ENCODE measurements around the gene MTM1.

MTM1 gene

DNA sequence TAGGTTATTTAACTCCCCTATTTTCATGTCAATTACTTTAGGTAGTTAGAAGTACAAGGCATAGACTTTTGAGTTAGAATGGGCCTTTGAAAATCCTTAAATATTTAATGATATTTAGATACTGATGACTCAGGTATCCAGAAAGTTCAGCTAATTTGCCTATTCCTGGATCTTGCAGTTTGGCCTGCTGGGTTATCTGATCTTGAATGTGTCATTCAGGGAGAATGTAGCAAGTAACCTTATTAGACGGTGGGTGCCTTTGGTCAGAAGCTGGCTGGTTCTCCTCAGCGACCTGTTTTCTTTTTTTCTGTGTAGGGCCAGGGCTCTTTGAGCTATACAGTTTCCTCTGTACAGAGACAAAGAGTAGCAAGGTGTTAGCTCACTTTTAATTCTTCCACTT, 42.0 kb downstream of the MTM1 start:
- ATAC-seq (no peak), DNase-seq (no peak)
- Mint-ChIP-seq H3K27me3 (no peaks in the 10 kb centered on the region), H3K4me1 (no peaks in the 10 kb centered on the region), H3K4me3 (no peak overlapping the region), H3K27ac (no peak overlapping the region), H3K9me3 (no peaks in the 10 kb centered on the region)

DNA sequence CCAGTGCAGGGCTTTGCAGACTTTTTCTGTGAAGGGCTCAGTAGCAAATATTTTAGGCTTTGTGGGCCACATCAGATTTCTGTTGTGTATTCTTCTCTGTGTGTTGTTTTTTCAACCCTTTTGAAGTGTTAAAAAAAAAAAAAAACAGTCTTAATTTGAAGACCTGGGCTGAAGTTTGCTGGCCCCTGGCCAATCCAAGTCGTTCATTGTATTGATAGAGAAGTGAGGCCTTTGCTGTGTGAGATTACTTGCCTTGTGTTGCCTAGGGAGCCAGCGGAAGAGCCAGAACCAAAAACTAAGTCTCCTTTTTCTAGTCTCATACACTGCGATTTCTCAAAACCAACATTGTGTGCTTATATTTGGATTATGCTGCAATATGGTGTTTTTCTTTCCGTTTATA, 46.9 kb downstream of the MTM1 start:
- H3K4me1 Mint-ChIP-seq, result no peaks in the 10 kb centered on the region
- no peak for DNase-seq
- no peak for ATAC-seq
- H3K4me3 Mint-ChIP-seq, result no peak overlapping the region
- no peaks in the 10 kb centered on the region for H3K9me3 Mint-ChIP-seq
- no peak overlapping the region for H3K27ac Mint-ChIP-seq
- H3K27me3 Mint-ChIP-seq, result no peaks in the 10 kb centered on the region

DNA sequence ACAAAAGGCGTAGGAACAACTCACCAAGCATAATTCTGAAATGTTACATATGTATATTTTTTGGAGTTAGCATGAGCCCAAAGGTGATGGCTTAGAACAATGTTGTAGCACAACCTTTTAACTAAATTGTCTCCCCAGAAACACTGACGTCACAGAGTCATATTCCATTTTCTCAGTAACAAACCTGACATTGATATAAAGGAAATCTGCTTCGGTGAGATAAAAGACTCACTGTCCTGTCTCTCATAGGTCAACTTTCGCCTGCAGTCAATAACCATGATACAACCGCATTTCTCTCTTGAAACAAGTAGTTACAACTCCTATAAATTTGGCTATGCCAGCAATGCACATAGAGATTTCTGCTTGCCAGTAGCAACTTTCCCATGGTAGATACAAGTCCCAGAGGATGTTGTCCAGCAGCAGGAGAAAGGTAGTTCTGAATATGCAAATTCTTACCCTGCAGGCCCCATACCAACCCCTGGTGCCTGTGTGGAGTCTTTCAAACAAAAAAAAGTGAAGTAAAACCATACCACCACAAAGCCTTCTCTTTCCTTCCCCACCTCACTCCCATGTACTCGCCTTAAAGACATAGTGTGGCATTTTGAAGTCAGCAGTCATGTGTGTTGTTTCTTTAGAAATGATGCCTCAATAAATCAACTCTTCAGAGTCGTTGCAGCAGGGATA, 47.9 kb downstream of the MTM1 start:
- H3K4me3 Mint-ChIP-seq, result no peak overlapping the region
- ATAC-seq (no peak), DNase-seq (no peak)
- H3K27me3 Mint-ChIP-seq, result no peaks in the 10 kb centered on the region
- no peak overlapping the region for H3K27ac Mint-ChIP-seq
- no peaks in the 10 kb centered on the region for H3K9me3 Mint-ChIP-seq
- no peaks in the 10 kb centered on the region for H3K4me1 Mint-ChIP-seq

DNA sequence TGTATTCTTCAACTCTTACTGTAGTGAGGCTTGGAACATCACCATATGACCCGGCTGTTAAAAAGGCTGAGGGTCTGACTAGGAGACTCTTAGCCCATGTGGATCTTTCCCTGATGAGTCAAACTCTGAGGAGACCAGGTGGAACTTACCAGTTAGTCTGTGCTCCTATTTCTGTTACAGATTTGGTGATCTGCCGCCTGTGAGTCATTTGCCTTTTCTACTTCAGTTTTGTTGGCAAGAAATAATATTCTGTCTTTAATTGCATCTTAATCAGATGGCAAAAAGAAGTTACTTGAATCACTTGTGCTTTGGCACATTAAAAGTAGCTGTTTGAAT, 48.4 kb downstream of the MTM1 start:
- DNase-seq, result no peak
- H3K9me3 Mint-ChIP-seq, result no peaks in the 10 kb centered on the region
- H3K4me1 Mint-ChIP-seq, result no peaks in the 10 kb centered on the region
- no peak overlapping the region for H3K4me3 Mint-ChIP-seq
- H3K27ac Mint-ChIP-seq, result no peak overlapping the region
- no peak for ATAC-seq
- H3K27me3 Mint-ChIP-seq, result no peaks in the 10 kb centered on the region

DNA sequence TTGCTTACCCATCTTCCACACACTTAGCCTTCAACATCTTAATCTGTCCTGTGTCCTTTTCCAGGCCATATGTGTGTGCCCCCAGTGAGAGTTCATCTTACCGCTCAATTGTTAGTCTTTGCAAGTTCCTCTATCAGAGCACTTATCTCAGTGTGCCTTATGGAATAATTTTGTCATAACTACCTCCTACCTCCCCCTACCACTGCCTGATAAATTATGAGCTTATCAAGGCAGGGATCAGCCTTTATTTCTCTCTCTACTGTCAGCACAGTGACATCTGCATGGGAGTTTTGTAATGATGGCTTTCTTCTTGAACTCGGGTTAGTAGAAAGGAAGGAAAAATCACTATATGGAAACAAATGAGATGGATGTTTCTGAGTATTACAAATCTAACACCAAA, 53.2 kb downstream of the MTM1 start:
- no peak overlapping the region for H3K4me3 Mint-ChIP-seq
- H3K9me3 Mint-ChIP-seq, result no peaks in the 10 kb centered on the region
- H3K4me1 Mint-ChIP-seq, result no peaks in the 10 kb centered on the region
- H3K27ac Mint-ChIP-seq, result peak overlapping the region in 1 of 2 donors; percentile 25
- ATAC-seq (no peak), DNase-seq (no peak)
- H3K27me3 Mint-ChIP-seq, result no peaks in the 10 kb centered on the region

DNA sequence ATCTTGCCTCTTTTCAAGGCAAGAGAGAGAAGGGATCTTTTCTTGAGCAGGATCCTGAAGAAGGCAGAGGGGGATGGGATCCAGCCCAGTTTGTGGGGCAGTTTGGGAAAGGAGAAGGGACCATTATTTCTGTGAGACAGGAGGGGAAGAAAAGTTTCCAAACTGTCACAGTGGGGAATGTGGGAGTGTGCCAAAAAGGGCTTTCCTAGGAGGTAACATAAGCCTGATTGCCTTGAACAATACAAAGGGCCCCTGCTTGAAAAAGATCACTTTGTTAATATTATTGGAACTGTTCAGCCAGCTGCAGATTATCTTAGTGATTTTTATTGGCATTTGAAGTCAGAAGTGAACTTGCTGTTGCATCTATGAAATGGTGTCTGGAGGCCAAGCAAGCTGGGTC, 55.2 kb downstream of the MTM1 start:
- no peaks in the 10 kb centered on the region for H3K4me1 Mint-ChIP-seq
- H3K4me3 Mint-ChIP-seq, result no peak overlapping the region
- ATAC-seq, result no peak
- DNase-seq, result no peak
- H3K9me3 Mint-ChIP-seq, result no peaks in the 10 kb centered on the region
- no peaks in the 10 kb centered on the region for H3K27me3 Mint-ChIP-seq
- H3K27ac Mint-ChIP-seq, result peak overlapping the region in 1 of 2 donors; percentile 69

DNA sequence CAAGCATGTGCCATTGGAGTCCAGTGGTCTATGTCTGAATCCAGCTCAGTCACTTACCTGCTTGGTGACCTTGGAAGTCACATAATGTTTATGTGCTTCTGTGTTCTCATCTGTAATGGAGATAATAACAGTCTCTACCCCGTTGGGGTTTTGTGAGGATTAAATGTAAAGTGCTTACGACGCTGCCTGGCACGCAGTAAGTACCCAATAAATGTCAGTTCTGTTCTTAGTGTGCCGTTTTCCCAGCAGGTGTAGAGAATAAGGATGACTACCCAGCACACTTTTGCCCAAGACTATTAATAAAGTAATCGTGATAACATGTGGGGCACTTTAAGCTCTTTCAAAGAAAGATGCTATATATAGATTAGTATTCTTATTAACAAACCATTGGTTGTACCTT, 56.7 kb downstream of the MTM1 start:
- DNase-seq (no peak), ATAC-seq (no peak)
- Mint-ChIP-seq H3K4me3 (no peak overlapping the region), H3K27ac (no peak overlapping the region), H3K9me3 (no peaks in the 10 kb centered on the region), H3K4me1 (no peaks in the 10 kb centered on the region), H3K27me3 (no peaks in the 10 kb centered on the region)

DNA sequence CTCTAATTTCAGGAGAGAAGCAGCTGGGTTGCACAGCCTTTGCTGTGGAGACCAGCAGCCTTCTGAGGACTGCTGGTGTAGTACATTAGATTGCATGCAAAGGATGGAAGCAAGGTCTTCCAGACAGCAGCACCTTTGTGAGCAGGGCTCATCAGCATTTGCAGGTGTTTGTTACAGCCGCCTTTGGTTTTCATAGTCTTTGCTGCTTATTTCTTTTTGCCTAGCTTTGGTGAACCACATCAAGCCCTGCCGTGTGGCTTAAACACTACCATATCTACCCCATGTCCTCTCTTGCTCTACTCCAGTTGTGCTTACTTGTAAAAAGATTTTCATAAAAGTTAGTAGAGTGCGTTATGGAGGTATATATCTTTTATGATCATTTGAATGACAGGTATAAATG, 57.5 kb downstream of the MTM1 start:
- no peaks in the 10 kb centered on the region for H3K9me3 Mint-ChIP-seq
- ATAC-seq (no peak), DNase-seq (no peak)
- no peaks in the 10 kb centered on the region for H3K4me1 Mint-ChIP-seq
- H3K4me3 Mint-ChIP-seq, result no peak overlapping the region
- H3K27ac Mint-ChIP-seq, result no peak overlapping the region
- no peaks in the 10 kb centered on the region for H3K27me3 Mint-ChIP-seq

DNA sequence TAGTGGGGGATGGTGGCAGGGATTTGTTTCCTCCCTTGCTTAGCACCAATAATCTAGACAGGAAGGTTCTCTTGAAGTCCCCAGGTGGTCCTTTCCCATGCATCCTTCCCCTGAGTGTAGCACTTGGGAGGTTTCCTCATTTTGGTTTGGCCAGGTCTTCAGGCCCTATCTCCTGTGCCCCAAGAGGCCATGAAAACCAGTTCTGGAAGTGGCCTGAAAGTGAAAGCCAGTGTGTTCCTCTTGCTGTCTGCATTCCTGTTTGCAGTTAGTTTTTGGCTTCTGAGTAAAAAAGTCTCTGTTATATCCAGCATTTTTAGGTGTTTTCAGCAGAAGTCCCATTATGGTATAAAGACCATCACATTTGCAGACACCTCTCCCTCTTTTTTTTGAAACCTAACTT, 59.5 kb downstream of the MTM1 start:
- H3K4me3 Mint-ChIP-seq, result no peak overlapping the region
- DNase-seq, result no peak
- no peaks in the 10 kb centered on the region for H3K27me3 Mint-ChIP-seq
- no peaks in the 10 kb centered on the region for H3K9me3 Mint-ChIP-seq
- ATAC-seq, result no peak
- H3K27ac Mint-ChIP-seq, result no peak overlapping the region
- no peaks in the 10 kb centered on the region for H3K4me1 Mint-ChIP-seq

DNA sequence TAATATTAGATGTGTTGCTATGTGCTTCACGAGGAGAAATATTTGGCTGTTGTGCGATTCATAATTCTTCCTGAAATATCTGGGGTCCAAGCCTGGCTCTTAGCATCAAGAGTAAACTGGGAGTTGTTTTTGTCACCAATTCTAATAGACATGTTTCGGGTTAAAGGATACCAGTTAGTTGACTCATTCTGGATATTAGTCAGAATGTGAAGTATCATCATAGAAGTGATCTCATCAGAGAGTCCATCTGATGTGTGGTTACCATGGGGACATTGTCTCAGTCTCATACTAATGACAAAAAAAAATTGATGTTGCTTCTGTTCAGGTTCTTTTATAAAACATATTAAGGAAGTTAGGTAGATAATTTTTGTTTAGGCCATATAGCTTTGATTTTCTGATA, 67.5 kb downstream of the MTM1 start:
- DNase-seq (peak in 1 of 2 donors; percentile 11), ATAC-seq (peak; percentile 97)
- Mint-ChIP-seq H3K27ac (peak overlapping the region in 1 of 2 donors; percentile 90), H3K9me3 (no peaks in the 10 kb centered on the region), H3K4me3 (peak overlapping the region in 1 of 2 donors; percentile 6), H3K4me1 (no peaks in the 10 kb centered on the region), H3K27me3 (no peaks in the 10 kb centered on the region)

DNA sequence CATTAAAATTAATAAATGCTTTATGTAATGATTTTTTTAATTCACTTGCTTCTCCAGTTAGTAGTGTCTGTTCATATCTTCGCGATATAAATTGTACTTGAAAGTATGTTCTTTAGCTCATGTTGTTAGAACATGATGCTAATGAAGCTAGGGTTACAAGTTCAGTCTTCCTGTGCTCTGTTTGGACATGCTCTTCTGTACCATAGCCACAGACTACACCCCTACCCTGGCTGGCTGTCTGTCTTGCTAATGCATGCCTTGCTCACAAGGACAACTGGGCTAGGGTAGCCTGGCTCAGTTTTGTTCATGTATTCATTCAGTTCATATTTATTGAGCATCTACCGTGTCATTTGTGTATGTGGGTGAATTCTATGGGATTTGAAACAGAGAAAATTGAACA, 74.0 kb downstream of the MTM1 start:
- no peak for DNase-seq
- ATAC-seq, result no peak
- no peak overlapping the region for H3K27ac Mint-ChIP-seq
- H3K4me1 Mint-ChIP-seq, result no peaks in the 10 kb centered on the region
- H3K4me3 Mint-ChIP-seq, result no peak overlapping the region
- no peaks in the 10 kb centered on the region for H3K27me3 Mint-ChIP-seq
- no peaks in the 10 kb centered on the region for H3K9me3 Mint-ChIP-seq

DNA sequence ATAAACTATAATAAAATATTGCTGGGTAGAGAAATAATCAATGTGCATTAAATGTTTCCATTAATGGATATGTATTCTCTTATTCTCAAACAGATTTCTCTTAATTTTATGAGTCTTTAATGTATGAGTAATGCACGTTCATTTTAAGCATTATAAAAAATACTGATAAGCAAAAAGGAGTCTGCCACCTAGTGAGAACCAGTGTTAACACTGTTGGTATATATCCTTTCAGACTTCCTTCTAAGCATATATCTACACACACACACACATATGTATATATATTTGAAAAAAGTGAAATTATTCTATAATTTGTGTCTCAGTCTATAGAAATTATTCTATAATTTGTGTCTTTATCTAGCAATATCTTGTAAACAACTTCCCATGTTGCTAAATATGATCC, 74.8 kb downstream of the MTM1 start:
- no peak overlapping the region for H3K4me3 Mint-ChIP-seq
- H3K27me3 Mint-ChIP-seq, result no peaks in the 10 kb centered on the region
- H3K9me3 Mint-ChIP-seq, result no peaks in the 10 kb centered on the region
- no peak overlapping the region for H3K27ac Mint-ChIP-seq
- no peak for ATAC-seq
- no peak for DNase-seq
- no peaks in the 10 kb centered on the region for H3K4me1 Mint-ChIP-seq

DNA sequence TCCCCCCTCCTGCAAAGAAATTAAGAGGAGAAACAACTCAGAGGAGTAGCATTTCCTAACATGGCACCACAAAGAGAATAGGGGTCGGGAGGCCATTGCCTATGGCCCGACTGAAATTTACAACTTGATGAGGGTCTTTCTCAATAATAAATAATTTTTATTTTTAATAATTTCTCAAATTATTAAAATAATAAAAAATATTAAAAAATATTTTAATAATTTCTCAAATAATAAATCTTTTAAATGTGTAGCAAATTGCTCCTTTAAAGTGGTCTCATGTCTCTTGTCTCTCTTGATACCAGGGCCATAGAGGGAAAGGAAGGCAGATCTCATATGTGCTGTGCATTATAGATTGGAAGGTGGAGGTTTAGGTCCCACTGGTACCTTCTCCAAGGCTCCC, 75.5 kb downstream of the MTM1 start:
- H3K27me3 Mint-ChIP-seq, result no peaks in the 10 kb centered on the region
- H3K9me3 Mint-ChIP-seq, result no peaks in the 10 kb centered on the region
- no peak overlapping the region for H3K27ac Mint-ChIP-seq
- ATAC-seq (no peak), DNase-seq (no peak)
- no peak overlapping the region for H3K4me3 Mint-ChIP-seq
- H3K4me1 Mint-ChIP-seq, result no peaks in the 10 kb centered on the region

DNA sequence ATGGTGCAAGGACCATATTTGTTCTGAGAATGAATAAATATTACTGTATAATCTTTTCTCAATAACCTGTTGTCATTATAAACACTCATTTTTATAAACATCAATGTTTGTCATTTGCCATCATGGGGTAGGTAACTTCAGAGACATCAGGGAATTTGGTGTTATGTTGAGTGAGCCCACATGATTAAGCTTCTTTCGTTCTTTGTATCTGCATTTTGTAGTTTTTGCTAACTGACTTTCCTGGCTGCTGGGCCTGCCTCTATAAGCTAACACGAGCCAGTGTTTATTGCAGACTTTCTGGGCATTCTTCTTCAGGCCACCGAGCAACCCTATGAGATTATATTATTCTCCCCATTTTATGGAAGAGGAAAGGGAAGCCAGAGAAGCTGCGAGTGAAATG, 76.0 kb downstream of the MTM1 start:
- Mint-ChIP-seq H3K4me3 (no peak overlapping the region), H3K27me3 (no peaks in the 10 kb centered on the region), H3K9me3 (no peaks in the 10 kb centered on the region), H3K4me1 (peaks cover 5% of the 10 kb centered on the region), H3K27ac (peak overlapping the region in 1 of 2 donors; percentile 54)
- ATAC-seq (no peak), DNase-seq (no peak)

DNA sequence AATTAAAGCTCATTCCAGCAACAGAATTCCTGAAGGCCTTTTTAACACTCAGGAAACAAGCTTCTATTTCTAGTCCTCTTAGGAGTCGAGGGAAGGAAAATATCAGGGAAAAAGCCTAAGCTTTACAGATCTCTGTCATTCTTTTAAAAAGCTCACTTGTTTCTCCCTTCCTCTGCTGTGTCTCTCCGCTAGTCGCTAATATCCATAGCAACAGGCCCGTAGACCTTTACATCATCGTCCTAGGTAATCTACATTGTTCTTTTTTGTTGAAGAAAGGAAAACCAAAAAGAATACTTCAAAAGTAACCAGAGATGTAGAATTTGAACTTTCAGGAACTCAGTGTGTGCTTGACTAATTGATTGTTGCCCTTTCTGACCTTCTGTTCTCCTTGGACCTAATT, 78.9 kb downstream of the MTM1 start:
- Mint-ChIP-seq H3K27me3 (no peaks in the 10 kb centered on the region), H3K4me3 (no peak overlapping the region), H3K4me1 (peaks cover 14% of the 10 kb centered on the region), H3K9me3 (no peaks in the 10 kb centered on the region), H3K27ac (no peak overlapping the region)
- DNase-seq, result no peak
- no peak for ATAC-seq

DNA sequence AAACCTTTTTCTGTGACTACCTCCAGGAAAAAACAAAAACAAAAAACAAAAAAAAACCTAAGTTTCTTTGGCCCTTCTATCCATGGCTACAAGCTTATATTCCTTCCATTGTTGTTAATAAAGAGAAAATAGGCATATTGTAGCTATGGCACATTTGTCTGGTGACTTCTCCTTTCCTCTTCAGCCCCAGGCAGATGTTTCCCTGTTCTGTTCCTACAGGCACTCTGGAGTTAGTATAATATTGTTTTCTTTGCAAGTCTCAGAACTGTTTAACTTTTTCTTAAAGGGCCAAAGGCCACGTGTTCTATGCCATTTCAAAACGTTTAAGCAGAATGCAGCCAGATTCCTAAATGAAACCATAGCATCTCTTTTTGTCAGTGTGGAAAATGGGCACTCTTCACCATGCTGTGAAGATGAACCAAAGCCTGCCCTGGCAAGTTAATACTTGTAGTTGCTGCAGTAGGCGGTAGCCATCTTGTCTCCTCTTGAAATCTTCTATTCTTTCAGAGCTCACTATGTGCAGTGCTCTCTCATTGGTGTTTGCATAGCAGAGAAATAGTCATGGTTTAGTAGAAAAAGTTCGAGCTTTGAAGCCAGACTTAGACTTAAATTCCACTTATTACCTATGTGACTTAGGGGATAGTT, 80.0 kb downstream of the MTM1 start:
- peak overlapping the region in 1 of 2 donors; percentile 27 for H3K27ac Mint-ChIP-seq
- H3K9me3 Mint-ChIP-seq, result no peaks in the 10 kb centered on the region

More for the DNA sequence above, 80.0 kb downstream of the MTM1 start:
- no peaks in the 10 kb centered on the region for H3K27me3 Mint-ChIP-seq
- ATAC-seq, result no peak
- no peak for DNase-seq
- H3K4me3 Mint-ChIP-seq, result no peak overlapping the region
- peaks cover 14% of the 10 kb centered on the region for H3K4me1 Mint-ChIP-seq
